ENCODE results near the gene FRMPD2. TPM values are rescaled to one million over a fixed set of nuclear protein-coding genes. Genes with fewer than 3 reads are reported as not detected.
"Not testable (repeated sequence)": the region's sequence is repeated elsewhere in the genome, so short reads cannot be mapped to it uniquely, and the experiment has no call there.

The FRMPD2 gene
- total RNA-seq, 1 experiment from 2014 or later = not detected

GRCh38 chr10:48281697-48282096 lies 7.2 kb upstream of the FRMPD2 start:
- H3K27me3 ChIP-seq; DNase-seq; H3K36me3 ChIP-seq; H3K27ac ChIP-seq; H3K4me3 ChIP-seq; H3K4me1 ChIP-seq; H3K9me3 ChIP-seq (replicated peaks): not testable (repeated sequence)

DNA sequence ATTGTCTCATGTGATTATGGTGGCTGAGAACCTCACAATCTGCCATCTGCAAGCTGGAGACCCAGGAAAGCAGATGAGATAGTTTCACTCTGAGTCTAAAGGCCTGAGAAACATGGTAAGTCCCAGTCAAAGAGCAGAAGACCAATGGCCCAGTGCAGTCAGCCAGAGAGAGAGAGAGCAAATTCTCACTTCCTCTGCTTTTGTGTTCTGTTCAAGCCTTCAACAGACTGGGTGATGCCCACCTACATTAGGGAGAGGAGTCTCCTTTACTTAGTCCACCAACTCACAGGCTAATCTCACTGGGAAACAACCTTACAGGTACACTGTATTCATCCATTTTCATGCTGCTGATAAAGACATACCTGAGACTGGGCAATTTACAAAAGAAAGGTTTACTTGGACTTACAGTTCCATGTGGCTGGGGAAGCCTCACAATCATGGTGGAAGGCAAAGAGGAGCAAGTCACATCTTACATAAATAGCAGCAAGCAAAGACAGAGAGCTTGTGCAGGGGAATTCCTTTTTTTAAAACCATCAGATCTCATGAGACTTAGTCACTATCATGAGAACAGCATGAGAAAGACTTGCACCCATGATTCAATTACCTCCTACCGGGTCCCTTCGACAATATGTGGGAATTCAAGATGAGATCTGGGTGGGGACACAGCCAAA lies 4.7 kb upstream of the FRMPD2 start:
- Histone ChIP-seq H3K4me3 (no peak overlapping the region), H3K27me3 (no peaks in the 10 kb centered on the region), H3K36me3 (no peaks in the 10 kb centered on the region), H3K4me1 (no peaks in the 10 kb centered on the region), H3K27ac (no peak overlapping the region), H3K9me3 (replicated peaks) (no peaks in the 10 kb centered on the region)
- no peak for DNase-seq

- DNase-seq = no peak
- Histone ChIP-seq H3K36me3 (no peaks in the 10 kb centered on the region), H3K9me3 (replicated peaks) (no peaks in the 10 kb centered on the region), H3K27me3 (no peaks in the 10 kb centered on the region), H3K27ac (no peak overlapping the region), H3K4me3 (no peak overlapping the region), H3K4me1 (no peaks in the 10 kb centered on the region)
These were observed 2.6 kb upstream of the FRMPD2 start for GRCh38 chr10:48277093-48277492.

DNA sequence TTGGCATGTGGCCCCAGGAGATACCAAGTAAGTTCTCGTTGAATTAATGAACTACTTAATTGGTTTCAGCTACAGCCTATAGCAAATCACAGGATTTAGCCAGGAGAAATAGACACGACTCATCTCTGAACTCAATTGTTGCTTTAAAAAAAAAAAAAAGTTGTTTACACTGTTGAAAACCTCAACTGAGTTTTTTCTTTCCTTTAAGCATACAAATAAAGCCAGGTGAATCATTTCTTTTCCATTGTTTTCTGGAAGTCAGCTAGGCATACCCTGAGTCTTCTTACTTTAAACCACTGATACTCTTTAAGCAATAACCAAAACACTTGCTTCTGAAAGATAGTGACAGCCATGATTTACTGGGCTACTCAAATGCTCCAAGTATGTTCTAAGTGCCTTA lies 755 bp downstream of the FRMPD2 start:
- Histone ChIP-seq H3K9me3 (replicated peaks) (no peaks in the 10 kb centered on the region), H3K27me3 (no peaks in the 10 kb centered on the region), H3K4me1 (no peaks in the 10 kb centered on the region), H3K4me3 (no peak overlapping the region), H3K36me3 (no peaks in the 10 kb centered on the region), H3K27ac (no peak overlapping the region)
- no peak for DNase-seq

GRCh38 chr10:48272682-48273081 lies 1.8 kb downstream of the FRMPD2 start:
- no peak for DNase-seq
- H3K4me3 ChIP-seq = no peak overlapping the region
- H3K36me3 ChIP-seq = no peaks in the 10 kb centered on the region
- no peaks in the 10 kb centered on the region for H3K27me3 ChIP-seq
- H3K27ac ChIP-seq = no peak overlapping the region
- H3K9me3 ChIP-seq (replicated peaks) = no peaks in the 10 kb centered on the region
- no peaks in the 10 kb centered on the region for H3K4me1 ChIP-seq

DNA sequence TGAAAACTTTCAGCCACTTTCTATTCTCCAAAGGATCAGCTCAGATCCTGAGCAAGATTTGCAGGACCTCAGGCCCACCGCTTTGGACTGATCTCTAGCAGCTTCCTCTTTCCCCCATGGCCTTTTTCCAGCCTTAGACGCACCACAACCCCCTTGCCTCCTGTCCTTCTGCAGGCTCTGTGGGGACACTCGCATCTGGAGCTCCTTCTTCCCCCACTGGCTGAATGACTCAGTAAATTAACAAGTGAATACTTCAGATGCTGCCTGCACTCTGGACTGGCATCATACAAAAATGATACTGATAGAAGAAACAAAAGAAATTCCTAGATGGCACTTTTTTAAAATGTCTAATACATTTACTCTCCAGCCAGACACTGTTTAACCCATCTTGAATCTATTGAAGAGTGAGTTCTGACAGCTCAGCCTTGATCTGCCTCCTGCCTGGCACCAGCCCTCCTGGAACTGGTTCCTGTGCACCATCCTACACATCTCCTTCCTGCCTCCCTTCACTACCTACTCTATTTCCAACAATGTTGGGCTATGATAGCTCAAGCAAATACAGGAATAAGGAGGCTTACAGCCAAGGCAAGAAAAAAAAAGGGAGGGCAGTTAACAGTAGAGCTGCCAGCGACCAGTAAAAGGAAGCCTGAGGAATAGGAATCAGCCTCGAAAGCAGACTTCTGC lies 3.3 kb downstream of the FRMPD2 start:
- Histone ChIP-seq H3K4me1 (no peaks in the 10 kb centered on the region), H3K27ac (no peak overlapping the region), H3K27me3 (no peaks in the 10 kb centered on the region), H3K36me3 (no peaks in the 10 kb centered on the region), H3K9me3 (replicated peaks) (no peaks in the 10 kb centered on the region), H3K4me3 (no peak overlapping the region)
- DNase-seq = no peak

GRCh38 chr10:48266528-48266927 lies 8.0 kb downstream of the FRMPD2 start:
- no peak for DNase-seq
- Histone ChIP-seq H3K4me3 (no peak overlapping the region), H3K27me3 (no peaks in the 10 kb centered on the region), H3K27ac (no peak overlapping the region), H3K36me3 (no peaks in the 10 kb centered on the region), H3K4me1 (no peaks in the 10 kb centered on the region), H3K9me3 (replicated peaks) (no peaks in the 10 kb centered on the region)

DNA sequence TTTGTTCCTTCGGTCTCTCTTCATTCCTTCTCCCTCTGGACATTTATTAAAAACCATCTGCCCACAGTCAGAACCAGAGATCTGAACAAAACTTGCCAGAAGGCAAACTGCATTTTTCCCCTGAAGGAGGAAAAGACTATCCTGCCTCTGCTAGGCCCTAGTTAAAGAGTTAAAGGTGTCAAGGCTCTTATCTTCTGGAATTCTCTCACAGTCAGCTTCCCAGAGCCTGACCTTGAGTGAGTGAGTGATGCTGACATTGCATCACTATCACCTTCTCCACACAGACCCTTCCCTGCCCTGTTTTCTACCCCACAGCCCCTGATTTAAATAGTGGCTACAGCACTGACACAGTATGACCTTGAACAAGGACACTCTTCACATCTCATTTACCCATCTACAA lies 16.4 kb downstream of the FRMPD2 start:
- no peaks in the 10 kb centered on the region for H3K27me3 ChIP-seq
- no peak for DNase-seq
- no peak overlapping the region for H3K4me3 ChIP-seq
- no peaks in the 10 kb centered on the region for H3K9me3 ChIP-seq (replicated peaks)
- no peak overlapping the region for H3K27ac ChIP-seq
- no peaks in the 10 kb centered on the region for H3K36me3 ChIP-seq
- no peaks in the 10 kb centered on the region for H3K4me1 ChIP-seq

- Histone ChIP-seq H3K4me1 (no peaks in the 10 kb centered on the region), H3K9me3 (replicated peaks) (no peaks in the 10 kb centered on the region), H3K27me3 (no peaks in the 10 kb centered on the region), H3K27ac (no peak overlapping the region), H3K36me3 (no peaks in the 10 kb centered on the region), H3K4me3 (no peak overlapping the region)
- DNase-seq = no peak
These were observed 17.0 kb downstream of the FRMPD2 start for GRCh38 chr10:48257407-48257961.

GRCh38 chr10:48255722-48256121 lies 18.8 kb downstream of the FRMPD2 start:
- no peak for DNase-seq
- Histone ChIP-seq H3K4me1 (no peaks in the 10 kb centered on the region), H3K9me3 (replicated peaks) (no peaks in the 10 kb centered on the region), H3K36me3 (no peaks in the 10 kb centered on the region), H3K4me3 (no peak overlapping the region), H3K27me3 (no peaks in the 10 kb centered on the region), H3K27ac (no peak overlapping the region)

- Histone ChIP-seq H3K36me3 (no peaks in the 10 kb centered on the region), H3K4me1 (no peaks in the 10 kb centered on the region), H3K9me3 (replicated peaks) (no peaks in the 10 kb centered on the region), H3K27me3 (no peaks in the 10 kb centered on the region), H3K27ac (no peak overlapping the region), H3K4me3 (no peak overlapping the region)
- DNase-seq = no peak
These were observed 19.6 kb downstream of the FRMPD2 start for GRCh38 chr10:48254750-48255512.

DNA sequence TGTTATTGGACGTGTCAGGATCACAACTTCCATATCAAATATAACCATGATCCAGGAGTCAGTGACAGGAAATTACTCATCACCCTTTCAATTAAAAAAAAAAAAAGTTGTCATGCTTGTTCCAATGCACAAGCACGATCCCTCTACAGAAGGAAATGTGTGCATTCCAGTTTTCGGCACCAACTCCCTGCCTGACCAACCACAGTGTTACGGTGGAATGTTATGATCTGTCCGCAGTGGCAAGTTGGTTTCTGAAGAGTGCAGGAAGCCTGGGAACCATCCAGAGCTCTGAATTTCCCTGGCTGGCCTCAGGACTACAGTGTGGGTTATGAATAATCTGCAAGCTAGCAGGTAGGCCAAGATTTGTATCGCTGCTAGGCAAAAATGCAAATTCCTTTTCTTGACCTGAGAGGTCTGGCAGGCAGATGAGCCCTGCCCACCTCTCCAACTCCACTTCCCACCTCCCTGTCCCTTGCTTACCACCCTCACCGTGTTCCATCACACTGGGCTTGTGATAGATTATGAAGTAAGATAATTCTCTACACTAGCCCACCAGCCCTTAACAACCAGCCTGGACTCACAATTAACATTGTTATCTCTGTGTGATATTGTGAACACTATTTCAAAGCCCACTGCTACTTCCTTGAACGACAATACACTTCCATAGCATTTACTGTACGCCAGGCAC lies 20.4 kb downstream of the FRMPD2 start:
- no peak for DNase-seq
- no peak overlapping the region for H3K27ac ChIP-seq
- H3K4me1 ChIP-seq = no peaks in the 10 kb centered on the region
- no peak overlapping the region for H3K4me3 ChIP-seq
- H3K27me3 ChIP-seq = no peaks in the 10 kb centered on the region
- no peaks in the 10 kb centered on the region for H3K36me3 ChIP-seq
- H3K9me3 ChIP-seq (replicated peaks) = no peaks in the 10 kb centered on the region

- DNase-seq = no peak
- no peaks in the 10 kb centered on the region for H3K36me3 ChIP-seq
- H3K9me3 ChIP-seq (replicated peaks) = no peaks in the 10 kb centered on the region
- H3K4me1 ChIP-seq = no peaks in the 10 kb centered on the region
- no peak overlapping the region for H3K27ac ChIP-seq
- H3K4me3 ChIP-seq = no peak overlapping the region
- H3K27me3 ChIP-seq = no peaks in the 10 kb centered on the region
These were observed 22.2 kb downstream of the FRMPD2 start for GRCh38 chr10:48252354-48252650.

DNA sequence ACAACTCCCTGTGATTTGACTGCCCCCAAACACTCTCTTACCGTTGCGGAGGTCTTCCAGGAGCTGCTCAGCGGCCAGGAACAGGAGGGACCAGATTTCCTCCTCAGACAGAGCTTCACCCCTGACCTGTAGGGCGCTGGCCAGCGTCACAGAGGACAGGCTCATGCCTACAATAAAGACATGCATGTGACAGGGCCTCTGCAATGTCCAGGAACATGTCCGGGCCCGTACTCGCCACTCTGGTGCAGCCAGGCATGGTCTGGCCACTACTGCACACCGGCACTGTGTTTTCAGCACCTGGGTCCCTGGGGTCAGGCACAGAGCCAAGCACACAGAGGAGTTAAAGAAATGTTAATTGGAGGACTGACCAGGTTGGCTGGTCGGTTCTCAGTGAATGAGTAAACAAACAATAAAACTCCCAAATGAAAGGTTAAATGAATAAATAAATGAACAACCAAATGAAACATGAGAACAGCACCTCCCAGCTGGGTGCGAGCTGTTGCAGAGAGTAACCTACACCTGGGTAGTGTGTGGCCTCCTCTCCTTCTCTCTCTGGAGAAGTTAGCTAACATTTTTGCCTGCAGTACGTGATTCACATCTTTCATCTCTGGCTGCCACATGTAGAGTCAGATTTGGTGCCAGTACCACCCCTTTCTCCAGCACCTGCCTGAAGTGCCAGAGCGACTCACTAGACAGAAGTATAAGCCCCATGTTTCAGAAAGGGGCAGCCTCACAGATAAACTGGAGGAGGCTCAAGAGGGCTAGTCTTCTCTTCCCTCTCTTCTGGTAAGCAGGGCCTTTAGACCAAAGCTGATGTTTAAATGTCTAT lies 22.8 kb downstream of the FRMPD2 start:
- Histone ChIP-seq H3K36me3 (no peaks in the 10 kb centered on the region), H3K9me3 (replicated peaks) (no peaks in the 10 kb centered on the region), H3K27me3 (no peaks in the 10 kb centered on the region), H3K4me1 (no peaks in the 10 kb centered on the region), H3K4me3 (no peak overlapping the region), H3K27ac (no peak overlapping the region)
- no peak for DNase-seq

All from SJCRH30 (cell line).